Stimulated activated CD8-positive, alpha-beta memory T cell treated with anti-CD3 and anti-CD28 coated beads, Interleukin-12 subunit alpha, Interleukin-12 subunit beta, amount 100 ng/mL, for 4 hours (primary cell): ENCODE measurements around the gene CPAMD8.
"Not testable (repeated sequence)": the region's sequence is repeated elsewhere in the genome, so short reads cannot be mapped to it uniquely, and the experiment has no call there.

Experiments
- DNase-seq: peaks from one replicate; pipeline ENCODE4 v3.0.0-alpha.2; 2020; ENCODE audit warnings: low read depth

CPAMD8 gene

DNA sequence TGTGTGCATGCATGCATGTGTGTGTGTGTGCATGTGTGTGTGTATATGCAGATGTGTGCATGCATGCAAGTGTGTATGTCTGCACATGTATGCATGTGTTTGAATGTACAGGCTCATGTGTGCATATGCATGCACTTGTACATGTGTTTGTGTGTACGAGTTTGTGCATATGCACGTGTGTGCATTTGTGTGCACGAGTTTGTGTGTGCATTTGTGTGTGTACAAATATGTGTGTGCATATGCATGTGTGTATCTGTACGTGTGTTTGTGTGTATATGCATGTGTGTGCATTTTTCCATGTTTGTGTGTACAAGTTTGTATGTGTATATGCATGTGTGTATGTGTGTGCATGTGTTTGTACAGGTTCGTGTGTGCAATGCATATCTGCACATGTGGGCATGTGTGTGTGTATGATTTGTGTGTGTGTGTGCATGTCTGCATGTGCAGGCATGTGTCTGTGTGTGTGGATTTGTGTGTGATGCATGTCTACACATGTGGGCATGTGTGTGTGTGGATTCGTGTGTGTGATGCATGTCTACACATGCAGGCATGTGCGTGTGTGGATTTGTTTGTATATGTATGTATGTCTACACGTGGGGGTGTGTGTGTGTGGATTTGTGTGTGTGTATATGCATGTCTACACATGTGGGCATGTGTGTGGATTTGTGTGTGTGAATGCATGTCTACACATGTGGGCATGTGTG is 80.7 kb downstream of the CPAMD8 start:
- no peak for DNase-seq

GRCh38 chr19:16945364-16945714 is 81.3 kb downstream of the CPAMD8 start:
- DNase-seq, result no peak

DNA sequence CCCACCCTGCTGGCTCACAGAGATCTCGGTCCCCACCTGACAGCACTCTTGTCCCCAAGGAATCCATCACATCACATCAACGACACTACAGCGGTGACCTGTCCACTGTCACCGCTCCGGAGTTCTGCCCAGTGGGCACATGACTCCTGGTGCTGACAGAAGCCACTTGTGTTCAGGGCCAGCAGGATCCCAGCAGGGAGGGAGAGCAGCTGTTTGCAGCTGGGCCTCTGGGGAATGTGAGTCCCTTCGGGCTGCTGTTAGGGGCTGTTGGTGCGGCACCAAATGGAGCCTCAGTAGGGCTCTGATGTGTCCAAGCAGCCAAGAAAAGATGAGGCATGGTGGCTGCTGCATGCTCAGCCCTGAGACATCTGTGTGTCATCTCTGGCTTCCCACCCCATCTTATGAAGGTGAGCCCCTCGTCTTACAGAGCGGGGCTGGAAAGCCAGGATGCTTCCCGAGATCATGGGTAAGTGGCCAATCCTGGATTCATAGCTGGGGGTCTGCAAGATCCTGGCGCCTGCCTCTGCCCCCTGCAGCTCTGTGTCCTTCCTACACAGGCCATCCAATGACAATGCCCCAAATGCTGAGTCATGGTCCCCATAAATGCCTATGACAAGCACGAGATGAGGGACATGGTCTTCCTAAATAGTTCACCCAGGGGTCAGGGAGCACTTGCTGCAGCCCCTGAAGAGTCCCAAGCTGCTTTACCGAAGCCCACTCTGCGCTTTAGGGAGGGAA is 81.8 kb downstream of the CPAMD8 start:
- DNase-seq, result no peak

GRCh38 chr19:16943942-16944625 is 82.5 kb downstream of the CPAMD8 start:
- no peak for DNase-seq

DNA sequence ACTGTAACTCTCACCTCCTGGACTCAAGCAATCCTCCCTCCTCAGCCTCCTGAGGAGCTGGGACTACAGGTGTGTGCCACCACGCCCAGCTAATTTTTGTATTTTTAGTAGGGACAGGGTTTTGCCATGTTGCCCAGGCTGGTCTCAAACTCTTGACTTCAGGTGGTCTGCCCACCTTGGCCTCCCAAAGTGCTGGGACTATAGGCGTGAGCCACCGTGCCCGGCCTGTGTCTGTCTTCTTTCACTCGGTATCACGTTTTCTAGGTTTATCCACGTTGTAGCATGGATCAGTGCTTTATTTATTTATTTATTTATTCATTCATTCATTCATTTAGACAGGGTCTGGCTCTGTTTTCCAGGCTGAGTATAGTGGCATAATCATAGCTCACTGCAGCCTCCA is 83.5 kb downstream of the CPAMD8 start:
- DNase-seq, result not testable (repeated sequence)

GRCh38 chr19:16942583-16942982 is 84.0 kb downstream of the CPAMD8 start:
- DNase-seq, result no peak

DNA sequence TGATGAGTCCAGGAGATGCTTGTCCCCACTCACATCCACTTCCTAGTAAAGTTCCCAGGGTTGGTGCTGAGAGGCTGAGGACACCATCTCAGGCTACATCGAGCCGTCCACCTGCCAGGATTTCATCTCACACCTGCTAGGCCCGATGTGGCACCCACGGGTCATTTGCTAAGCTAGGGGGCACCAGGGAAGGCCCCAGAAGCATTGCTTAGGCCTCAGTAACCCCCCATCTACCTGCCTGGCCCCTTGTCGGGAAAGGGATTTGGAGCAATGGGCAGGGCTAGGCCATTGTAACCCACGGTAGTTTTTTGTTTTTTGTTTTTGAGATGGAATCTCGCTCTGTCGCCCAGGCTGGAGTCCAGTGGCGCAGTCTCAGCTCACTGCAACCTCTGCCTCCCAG is 86.0 kb downstream of the CPAMD8 start:
- no peak for DNase-seq

DNA sequence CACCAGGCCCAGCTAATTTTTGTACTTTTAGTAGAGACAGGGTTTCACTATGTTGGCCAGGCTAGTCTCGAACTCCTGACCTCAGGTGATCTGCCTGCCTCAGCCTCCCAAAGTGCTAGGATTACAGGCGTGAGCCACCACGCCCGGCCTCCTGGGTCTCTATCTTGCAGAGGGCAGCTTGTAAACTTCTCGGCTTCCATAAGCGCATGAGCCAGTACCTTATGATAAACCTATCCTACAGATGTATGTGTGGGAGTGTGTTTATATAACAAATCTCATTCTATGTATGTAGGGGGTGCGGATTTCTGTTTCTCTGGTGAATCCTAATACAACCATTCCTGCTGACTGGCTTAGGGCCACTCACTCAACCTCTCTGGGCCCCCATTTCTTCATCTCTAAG is 86.5 kb downstream of the CPAMD8 start:
- DNase-seq, result not testable (repeated sequence)

GRCh38 chr19:16938211-16938610 is 88.4 kb downstream of the CPAMD8 start:
- DNase-seq, result no peak

DNA sequence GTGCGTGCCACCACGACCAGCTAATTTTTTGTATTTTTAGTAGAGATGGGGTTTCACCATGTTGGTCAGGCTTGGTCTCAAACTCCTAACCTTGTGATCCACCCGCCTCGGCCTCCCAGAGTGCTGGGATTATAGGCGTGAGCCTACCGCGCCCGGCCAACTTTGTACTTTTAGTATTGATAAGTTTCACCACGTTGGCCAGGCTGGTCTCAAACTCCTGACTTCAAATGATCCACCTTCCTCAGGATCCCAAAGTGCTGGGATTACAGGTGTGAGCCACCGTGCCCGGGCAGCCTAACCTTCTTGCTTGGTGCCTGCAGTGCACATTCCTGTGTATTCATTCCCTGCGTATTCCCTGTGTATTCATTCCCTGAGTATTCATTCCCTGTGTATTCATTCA is 88.8 kb downstream of the CPAMD8 start:
- not testable (repeated sequence) for DNase-seq

GRCh38 chr19:16936901-16937300 is 89.7 kb downstream of the CPAMD8 start:
- no peak for DNase-seq

- DNase-seq, result no peak
Measured at GRCh38 chr19:16934489-16934888, 92.1 kb downstream of the CPAMD8 start.

- no peak for DNase-seq
Measured at GRCh38 chr19:16931306-16931705, 95.3 kb downstream of the CPAMD8 start.

- DNase-seq, result no peak
Measured at GRCh38 chr19:16930753-16931152, 95.9 kb downstream of the CPAMD8 start.

DNA sequence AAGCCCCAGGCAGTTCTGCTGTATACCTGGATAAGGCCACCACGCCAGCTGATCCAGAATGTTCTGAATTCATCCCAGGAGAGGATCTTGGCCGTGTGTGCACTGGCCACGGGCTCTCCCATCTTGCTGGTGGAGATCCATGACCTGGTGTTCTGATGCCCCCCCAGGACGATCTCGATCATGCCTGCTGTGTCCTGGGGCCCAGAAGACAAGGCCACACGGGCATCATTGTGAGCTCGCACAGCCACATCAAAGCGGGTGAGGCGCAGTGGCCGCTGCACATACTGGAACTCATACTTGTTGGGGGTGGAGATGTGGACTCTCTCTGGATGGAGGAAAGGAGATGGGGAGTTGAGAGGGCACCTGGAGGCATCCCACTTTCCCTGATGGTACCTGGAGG is 97.7 kb downstream of the CPAMD8 start:
- DNase-seq, result no peak

- no peak for DNase-seq
Measured at GRCh38 chr19:16928351-16928750, 98.3 kb downstream of the CPAMD8 start.

DNA sequence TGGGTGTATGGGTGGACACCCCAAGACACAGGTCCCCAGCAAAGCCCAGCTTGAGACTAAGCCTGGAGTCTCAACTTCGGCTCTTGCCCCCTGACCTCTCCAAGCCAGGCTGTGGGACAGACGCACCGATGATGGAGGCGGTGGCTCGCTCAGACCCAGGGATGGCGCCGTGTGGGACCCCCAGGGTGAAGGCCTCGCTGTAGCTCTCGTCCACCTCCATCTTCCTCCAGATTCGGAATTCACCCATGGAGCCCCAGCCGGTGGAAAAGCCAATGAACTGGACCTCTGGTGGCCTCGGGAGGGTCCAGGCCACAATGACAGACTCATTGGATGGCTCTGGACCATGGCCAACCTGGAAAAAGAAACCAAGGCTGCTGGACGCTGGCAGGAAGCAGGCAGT is 98.7 kb downstream of the CPAMD8 start:
- DNase-seq, result no peak

DNA sequence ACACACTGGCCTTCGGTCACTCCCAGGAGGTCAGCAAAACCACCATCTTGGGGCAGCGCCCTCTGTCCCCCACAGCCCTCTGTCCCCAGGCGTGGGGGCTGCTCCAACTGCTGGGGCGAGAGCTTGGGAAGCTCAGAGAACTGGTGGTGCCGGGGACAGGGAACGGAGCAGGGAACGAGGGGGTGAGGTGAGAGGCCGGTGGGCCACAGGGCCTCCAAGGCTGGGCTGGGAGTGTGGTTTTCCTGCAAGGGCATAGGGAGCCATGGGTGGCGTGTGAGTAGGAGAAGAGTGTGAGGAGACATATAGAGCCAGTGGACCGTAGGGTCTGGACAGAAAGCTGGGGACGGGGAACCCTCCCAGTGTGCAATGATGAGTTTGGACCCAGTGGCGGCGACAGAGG is 103.7 kb downstream of the CPAMD8 start:
- DNase-seq, result no peak

DNA sequence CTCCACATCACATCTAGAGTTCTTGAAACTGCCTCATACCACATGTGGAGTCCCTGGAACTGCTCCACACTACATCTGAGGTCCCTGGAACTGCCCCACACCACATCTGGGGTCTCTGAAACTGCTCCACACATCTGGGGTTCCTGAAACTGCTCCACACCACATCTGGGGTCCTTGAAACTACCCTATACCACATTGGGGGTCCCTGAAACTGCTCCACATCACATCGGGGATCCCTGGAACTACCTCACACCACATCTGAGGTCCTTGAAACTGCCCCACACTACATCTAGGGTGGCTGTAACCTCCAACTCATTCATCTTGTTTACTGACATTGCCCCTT is 104.0 kb downstream of the CPAMD8 start:
- DNase-seq, result no peak

DNA sequence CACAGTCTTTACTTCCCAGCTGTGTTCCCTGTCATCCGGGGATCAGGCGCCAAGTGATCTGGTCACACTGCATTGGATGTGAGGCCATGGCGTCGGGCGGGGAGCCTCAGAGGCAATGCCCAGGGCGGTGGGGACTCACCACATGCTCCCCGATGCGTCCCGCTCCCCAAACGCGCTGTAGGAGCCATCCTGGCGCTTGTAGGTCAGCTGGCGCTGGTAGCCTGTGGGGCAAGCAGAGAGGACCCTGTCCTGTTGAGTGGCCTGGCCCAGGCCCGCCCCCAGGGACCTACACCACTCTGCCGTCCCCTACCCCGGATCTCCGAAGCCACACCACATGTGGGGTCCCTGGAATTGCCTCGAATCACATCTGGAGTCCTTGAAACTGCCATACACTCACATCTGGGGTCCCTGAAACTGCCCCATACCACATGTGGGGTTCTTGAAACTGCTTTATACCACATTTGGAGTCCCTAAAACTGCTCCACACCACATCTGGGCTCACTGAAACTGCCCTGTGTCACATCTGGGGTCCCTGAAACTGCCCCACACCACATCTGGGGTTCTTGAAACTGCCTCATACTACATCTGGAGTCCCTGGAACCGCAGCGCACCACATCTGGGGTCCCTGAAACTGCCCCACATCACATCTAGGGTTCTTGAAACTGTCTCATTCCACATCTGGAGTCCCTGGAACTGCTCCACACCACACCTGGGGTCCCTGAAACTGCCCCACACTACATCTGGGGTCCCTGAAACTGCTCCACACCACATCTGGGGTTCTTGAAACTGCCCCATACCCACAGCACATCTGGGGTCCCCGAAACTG is 104.6 kb downstream of the CPAMD8 start:
- DNase-seq, result no peak

- no peak for DNase-seq
Measured at GRCh38 chr19:16920816-16921529, 105.6 kb downstream of the CPAMD8 start.

DNA sequence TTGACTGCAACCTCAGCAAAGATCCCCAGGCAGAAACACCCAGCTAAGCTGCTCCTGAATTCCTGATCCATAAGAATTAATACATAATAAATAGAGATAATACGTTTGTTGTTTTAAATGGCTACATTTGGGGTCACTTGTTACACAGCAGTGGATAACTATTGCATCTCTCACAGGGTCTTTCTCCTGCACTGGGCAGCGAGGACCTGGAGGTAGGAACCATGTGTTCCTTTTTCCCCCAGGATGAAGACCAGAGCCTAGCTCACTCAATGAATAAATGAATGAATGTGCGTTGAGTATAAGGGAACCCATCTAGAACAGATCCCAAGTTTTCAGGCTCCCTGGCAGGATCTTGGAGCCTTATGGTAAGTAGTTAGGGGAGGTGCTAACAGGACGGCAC is 107.1 kb downstream of the CPAMD8 start:
- no peak for DNase-seq
